ENCODE data around the gene PARVB. TPM values are rescaled to one million over a fixed set of nuclear protein-coding genes. Genes with fewer than 3 reads are reported as not detected.
"Not testable (repeated sequence)": the region's sequence is repeated elsewhere in the genome, so short reads cannot be mapped to it uniquely, and the experiment has no call there.

Gene PARVB
- total RNA-seq, 1 donor from 2014 or later: 53.2 TPM

DNA sequence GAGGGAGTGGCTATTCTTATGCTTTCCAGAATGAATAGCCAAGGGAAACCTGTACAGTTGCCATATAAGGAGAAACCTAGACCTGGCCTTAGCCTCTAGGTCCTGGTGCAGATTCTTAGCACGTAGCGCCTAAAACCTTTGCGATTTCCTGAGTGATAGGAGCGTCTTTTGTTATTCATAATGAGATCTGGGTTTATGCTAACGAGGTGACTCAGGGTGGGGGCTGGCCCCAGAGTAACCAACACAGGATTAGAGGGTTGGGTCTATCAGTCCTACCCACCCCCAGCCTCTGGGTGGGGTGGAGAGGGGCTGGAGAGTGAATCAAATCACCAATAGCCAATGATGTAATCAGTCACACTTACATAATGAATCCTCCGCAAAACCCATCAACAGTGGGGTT lies 83.2 kb downstream of the PARVB start:
- DNase-seq (ENCODE audit: low read depth): no peak

DNA sequence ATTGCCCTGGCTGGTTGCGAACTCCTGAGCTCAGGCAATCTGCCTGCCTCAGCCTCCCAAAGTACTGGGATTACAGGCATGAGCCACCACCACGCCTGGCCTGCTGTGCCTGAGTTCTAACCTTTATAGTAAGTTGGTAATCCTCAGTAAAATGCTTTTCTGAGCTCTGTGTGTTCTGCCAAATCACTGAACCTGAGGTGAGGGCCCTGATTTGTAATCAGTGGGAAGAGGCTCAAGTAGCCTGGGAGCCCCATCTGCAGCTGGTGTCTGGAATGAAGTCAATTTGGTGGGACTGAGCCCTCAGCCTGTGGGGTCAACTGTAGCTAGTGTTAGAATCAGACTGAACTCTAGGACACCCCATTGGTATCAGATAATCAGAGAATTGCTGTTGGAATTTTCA lies 84.0 kb downstream of the PARVB start:
- DNase-seq (ENCODE audit: low read depth): no peak

DNA sequence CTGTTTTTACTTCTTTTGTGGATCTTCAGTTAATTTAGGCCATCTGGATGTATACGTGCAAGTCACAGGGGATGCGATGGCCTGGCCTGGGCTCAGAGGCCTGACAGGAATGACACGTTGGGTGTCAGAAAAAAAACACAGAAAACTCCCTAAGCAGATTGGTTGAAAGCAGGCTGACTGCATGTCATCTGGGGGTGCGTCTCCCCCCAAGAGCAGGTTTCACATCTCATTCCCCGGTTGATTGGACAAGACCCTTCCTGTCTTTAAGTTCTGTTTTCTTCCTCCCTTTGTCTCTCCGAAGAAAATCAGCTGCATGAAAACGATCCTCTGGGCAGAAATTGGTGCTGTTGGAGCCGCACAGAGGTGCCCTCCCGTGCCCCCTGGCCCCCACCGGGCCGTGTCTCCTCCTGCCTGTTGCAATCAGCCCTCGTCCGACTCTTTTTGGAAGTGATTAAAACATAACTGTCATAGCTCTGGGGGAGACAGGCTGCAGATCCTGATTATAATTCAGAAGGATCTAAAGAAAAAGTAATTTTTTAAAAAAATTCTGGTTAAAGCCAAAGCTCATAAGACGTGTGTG lies 84.8 kb downstream of the PARVB start:
- no peak for DNase-seq (ENCODE audit: low read depth)

DNA sequence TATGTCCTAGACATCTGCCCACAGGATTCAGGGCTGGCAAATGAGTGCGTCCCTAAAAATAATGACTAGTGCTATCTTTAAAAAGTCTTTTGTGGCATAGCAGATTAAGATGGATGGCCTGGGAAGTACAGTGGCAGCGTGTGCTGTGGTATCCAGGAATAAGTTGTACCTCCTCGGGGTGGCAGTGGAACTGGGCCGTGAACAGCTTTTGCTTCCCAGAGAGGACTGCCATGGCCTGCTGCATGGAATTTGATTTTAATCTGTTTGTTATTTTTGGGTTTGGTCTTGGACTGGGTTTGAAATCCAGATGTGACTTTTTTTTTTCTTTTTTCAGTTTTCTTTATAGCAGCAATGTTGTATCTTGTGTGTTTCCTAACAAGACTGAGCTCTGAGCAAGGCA lies 85.3 kb downstream of the PARVB start:
- DNase-seq (ENCODE audit: low read depth): peak; percentile 34

DNA sequence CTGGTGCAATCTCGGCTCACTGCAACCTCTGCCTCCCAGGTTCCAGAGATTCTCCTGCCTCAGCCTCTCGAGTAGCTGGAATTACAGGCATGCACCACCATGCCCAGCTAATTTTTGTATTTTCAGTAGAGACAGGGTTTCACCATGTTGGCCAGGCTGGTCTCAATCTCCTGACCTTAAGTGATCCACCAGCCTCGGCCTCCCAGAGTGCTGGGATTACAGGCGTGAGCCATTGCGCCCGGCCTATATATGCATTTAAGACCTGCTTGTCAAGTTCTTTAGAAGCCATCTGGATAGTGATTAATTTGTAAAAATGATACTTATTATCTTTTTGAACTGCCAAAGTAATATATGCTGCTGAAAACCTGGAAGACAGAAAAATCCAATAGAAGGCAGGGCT lies 86.6 kb downstream of the PARVB start:
- DNase-seq (ENCODE audit: low read depth): not testable (repeated sequence)

DNA sequence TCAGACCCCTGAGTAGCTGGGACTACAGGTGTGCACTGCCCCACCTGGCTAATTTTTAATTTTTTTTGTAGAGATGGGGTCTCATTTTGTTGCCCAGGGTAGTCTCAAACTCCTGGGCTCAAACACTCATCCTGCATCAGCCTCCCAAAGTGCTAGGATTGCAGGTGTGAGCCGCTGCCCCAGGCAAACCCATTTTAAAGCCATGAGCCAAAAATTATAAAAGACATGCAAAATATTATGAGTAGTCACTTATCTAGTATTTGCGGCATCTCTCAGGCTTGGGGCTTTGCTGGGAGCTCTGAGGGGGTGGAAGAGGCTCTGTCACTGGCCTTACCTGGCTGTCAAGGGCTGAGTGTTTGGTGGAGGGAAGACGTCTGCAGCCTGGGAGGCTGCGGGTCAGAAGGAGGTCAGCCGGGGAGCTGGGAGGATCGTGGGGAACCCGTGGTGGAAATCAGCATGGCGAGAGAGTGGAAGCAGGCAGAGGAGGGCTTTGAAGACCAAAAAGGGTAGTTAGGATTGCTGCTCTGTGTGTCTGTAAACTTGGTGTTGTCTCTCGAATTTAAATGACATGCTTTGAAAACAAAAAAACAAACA lies 87.6 kb downstream of the PARVB start:
- DNase-seq (ENCODE audit: low read depth): no peak

DNA sequence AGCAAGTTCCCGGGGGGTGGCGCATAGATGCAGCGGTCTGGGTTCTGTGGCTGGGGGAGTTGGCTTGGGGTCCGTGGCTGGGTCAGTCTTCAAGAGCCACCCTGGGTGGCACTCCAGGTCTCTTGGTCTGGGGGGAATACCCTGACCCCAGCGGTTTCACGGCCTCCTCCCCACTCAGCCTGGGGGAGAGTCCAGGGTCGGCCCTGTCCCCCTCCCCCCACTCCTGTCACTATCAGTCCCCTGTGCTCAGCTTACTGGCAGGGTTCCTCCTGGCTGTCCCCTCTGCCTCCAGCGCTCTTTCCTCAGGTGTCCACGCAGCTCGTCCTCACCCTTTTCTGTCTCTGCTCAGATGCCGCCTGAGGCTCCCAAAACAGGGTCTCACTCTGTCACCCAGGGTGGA lies 88.1 kb downstream of the PARVB start:
- no peak for DNase-seq (ENCODE audit: low read depth)

DNA sequence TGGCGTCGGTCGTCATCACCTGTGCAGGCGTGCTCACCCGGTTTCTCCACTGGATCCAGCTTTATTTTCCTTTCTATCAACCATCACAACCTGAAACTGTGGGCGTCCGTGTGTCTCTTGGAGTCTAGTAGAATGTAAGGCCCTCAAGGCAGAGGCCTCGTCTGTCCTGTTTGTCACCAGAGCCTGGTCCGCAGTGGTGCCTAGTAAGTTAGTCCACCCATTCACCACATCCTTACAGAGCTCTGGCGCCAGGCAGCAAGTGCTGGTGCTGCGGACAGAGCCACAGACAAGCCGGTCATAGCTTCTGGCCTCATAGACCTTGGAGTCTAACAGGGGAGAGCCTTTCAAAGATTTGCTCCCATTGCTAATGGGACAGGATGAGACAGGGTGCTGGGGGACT lies 92.2 kb downstream of the PARVB start:
- DNase-seq (ENCODE audit: low read depth): no peak

DNA sequence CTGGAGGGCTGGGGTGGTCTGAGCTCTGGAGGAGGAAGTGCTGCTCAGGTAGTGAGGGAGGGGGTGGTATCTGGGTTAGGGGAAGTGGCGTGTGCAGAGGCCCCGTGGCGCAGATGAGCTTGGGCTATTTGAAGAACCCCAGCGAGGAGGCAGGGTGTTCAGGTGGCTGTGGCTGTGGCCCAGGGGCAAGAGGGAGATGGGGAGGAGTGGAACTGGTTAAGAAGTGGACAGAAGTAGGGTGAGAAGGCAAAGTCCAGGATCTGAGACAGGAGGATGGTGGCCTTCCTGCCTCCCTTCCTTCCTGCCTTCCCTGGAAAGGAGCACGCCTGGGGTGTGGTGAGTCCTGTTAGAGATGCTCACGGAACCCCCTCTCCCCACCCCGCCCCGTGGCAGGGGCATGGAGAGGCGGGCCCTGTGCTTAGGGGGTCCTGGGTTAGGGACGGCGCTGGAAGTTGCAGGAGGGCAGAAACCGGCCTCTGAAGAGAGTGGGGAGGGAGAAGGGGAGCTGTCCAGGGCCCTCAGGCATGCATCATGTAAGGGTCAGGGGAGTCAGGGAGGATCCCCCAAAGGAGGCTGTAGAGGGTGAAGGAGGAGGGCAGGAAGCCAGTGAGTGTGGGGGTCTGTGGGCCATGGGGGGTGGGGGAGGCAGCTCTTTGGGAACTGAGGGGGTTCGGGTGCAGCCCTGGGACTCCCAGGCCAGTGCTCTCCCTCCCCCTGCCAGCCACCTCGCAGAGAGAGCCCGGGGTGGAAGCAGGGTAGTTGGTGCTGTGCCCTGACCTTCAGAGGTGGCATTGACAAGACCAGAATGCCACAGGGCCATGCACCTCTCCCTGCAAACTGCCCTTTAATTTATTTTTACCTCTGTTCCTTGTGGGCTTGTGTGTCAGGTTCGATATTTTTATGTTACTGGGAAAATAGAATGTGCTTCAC lies 92.9 kb downstream of the PARVB start:
- DNase-seq (ENCODE audit: low read depth): no peak

DNA sequence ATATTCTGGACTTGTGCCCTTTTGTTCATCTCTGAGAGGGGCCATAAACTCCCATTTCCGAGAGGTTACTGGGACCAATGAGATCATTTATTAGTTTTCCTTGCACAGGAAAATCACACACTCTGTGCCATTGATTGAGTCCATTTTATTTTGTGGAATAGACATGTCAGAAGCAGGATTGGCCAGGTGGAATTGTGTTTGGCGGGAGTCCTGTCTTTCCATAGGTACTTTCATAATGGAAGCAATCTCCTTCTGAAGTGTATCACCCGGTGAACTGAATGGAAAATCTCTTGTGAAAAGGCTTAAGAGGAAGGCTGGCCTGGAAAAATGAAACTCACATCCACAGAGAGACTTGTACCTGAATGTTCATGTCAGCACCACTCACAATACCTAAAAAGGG lies 93.6 kb downstream of the PARVB start:
- DNase-seq (ENCODE audit: low read depth): no peak

DNA sequence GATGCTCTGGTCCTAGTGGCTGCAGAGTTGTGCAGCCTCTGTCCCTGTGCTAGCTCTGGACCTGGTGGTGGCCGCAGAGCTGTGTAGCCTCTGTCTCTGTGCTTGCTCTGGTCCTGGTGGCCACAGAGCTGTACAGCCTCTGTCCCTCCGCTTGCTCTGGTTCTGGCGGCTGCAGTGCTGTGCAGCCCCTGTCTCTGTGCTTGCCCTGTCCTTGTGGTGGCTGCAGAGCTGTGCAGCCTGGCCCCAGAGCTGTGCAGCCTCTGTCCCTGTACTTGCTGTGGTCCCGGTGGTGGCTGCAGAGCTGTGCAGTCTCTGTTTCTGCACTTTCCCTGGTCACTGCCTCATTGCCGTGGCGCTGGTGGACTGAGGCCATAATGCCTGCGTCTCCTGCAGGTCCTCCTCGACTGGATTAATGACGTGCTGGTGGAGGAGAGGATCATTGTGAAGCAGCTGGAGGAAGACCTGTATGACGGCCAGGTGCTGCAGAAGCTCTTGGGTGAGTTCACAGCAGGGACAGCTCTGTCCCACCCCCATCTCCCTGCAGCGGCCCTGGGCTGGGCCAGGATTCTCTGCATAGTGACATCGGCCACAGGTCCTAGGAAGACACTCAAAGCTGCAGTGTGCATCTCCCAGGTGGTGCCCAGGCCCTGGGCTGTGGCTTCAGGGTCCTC lies 94.7 kb downstream of the PARVB start:
- no peak for DNase-seq (ENCODE audit: low read depth)

DNA sequence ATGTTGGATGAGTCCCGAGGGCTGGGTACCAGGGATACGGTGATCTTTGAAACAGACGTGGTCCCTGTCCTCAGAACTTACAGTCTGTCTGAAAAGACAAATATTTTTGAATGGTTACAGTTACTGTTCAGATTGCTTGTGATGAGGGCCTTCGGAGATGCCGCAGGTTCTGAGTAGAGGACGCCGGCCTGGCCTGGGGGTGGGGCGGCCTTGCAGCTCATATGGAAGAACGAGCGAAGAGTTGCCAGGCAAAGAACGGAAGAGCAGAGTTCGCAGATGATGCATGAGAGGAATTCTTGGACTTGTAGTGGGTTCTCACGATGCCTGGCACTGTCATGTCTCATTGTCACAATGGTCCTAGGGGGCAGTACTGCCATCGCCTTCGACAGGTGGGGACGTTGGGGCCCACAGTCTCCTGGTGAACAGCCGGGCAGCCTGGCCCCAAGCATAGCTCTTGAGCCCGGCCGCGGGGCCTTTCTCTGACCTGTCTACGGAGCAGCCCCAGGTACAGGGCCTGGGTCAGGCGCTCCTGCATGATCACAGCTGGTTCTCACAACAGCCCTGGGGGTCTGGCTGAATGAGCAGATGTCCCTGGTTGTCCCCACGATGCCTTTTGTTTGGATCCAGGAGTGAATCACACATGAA lies 95.7 kb downstream of the PARVB start:
- no peak for DNase-seq (ENCODE audit: low read depth)

DNA sequence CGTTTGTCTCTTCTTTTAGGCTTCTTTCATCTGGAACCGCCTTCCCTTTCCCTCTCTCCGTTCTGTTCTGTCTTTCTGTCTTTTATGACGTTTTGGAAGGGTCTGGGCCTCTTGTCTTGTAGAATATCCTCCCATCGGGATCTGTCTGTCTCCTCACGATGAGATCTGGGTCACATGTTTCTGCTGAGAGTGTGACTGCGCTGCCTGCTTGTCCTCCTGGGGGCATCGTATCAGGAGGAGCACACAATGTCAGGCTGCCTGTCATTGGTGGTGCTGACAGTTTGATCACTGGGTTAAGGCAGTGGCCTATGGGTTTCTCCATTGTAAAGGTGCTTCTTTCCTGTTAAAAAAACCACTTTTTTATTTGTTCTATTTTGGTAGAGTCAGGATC lies 96.2 kb downstream of the PARVB start:
- no peak for DNase-seq (ENCODE audit: low read depth)

DNA sequence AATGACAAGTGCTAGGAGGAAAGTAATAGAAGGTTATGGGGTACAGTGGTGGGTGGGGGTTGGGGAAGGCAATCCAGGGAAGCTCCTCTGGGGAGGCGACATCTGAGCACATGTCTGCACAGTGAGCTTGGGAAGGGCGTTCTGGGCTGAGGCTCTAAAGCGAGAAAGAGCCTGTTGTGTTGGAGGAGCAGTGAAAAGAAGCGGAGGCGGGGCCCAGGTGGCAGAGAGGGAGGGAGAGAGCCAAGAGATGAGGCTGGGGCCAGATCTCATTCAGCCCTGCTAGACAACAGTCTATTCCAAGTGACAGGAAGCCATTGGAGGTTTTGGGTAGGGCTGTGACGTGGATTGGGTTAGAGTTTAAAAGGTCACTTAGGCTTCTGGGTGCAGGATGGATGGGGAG lies 101.3 kb downstream of the PARVB start:
- DNase-seq (ENCODE audit: low read depth): no peak

DNA sequence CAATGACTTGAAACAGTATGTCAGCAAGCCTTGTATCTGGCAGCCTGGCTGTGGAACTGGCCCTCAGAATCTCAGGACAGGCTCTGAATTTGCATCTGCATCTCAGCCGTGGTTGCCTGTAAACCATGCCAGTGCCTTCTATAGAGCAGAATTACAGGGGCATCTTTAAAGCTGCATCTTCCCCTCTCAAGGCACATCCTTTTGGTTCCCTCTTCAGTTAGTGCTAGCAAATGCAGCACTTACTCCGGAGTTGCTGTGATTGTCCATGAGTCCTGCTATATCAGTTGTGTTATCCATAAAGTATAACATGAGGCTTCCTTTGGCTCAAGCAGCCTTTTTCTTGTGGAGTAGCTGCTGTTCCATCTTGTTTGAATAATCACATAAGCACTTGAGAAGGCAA lies 102.7 kb downstream of the PARVB start:
- DNase-seq (ENCODE audit: low read depth): no peak

DNA sequence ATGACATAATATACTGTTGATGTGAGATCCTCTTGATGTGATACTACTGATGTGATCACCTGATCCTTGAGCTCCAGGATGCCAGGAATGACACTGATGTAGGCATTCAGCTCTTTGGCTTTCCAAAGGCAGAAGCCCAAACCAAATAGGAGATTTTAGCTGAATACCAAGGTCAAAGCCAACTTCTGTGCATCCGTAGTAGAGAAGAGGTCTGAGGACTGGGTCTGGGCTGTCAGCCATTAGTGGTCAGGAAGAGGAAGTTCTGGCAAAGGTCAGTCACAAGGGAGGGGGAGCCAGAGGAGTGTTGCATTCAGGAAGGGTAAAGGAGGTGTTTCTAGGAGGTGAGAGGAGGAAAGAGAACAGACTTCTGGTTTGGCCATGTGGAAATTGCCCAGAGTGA lies 103.3 kb downstream of the PARVB start:
- DNase-seq (ENCODE audit: low read depth): no peak

DNA sequence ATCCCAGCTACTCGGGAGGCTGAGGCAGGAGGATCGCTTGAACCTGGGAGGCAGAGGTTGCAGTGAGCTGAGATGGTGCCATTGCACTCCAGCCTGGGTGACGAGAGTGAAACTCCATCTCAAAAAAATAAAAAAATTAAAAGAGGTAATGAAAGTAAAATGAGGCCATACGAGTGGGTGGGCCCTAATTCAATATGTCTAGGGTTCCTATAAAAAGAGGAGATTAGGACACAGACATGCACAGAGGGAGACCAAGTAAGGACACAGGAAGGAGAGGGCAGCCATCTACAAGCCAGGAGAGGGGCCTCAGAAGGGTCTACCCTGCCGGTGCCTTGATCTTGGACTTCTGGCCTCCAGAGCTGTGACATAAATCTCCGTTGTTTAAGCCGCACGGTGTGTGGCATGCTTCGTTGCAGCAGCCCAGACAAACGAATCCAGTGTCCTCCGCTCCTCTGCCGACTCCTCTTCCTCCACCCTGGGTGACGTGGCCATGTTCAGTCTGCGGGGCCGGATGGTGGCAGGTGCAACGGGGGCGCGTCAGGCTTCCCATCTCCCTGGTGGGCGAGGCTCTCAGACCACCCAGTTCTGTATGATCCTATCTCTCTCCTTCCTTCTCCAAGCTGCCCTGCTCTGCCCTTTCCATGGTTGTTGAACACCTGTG lies 105.0 kb downstream of the PARVB start:
- DNase-seq (ENCODE audit: low read depth): no peak

DNA sequence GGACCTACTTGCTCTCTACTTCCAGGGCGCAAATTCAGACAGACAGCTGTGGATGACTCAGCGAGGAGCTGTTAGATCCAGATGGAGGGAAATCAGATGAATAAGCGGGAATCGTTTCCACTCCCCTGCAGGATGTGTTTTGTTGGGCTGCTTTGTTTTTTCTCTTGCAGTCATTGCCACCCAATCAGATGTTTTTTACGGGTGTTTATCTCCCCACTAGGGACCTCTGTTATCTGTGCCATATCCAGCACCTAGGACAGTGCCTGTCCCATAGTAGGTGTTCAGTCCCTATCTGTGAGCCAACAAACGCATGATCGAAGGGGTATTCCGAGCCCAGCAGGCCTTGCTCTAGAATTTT lies 105.5 kb downstream of the PARVB start:
- DNase-seq (ENCODE audit: low read depth): peak; percentile 55

DNA sequence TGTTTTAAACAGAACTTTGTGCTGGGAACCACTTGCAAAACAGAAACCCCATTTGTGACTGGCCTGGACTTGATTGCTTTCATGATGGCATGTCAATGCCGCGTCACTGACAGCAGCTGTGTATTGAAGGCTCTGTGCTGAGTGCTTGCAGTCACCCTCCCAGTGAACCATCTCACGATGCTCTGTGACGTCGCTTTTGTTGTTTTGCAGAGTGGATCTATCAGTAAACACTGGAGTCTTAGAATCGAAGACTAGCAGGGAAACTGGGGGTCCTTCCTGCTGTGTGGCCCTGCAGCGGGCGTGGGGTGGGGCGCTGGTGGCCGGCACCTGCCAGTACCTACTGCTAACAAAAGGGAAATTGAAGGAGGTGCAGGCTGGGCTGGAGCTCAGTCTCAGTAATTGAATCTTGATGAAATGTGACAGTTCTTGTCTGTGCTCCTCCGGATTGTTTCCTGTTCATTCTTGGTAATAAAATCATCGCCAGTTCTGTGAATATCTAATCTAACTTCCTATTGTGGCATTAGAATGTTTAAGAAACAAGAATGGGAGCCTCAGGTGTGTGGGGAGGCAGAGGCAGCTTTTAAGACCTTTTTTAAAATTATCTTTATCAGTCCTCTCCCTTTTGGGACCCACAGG lies 106.1 kb downstream of the PARVB start:
- peak; percentile 17 for DNase-seq (ENCODE audit: low read depth)

DNA sequence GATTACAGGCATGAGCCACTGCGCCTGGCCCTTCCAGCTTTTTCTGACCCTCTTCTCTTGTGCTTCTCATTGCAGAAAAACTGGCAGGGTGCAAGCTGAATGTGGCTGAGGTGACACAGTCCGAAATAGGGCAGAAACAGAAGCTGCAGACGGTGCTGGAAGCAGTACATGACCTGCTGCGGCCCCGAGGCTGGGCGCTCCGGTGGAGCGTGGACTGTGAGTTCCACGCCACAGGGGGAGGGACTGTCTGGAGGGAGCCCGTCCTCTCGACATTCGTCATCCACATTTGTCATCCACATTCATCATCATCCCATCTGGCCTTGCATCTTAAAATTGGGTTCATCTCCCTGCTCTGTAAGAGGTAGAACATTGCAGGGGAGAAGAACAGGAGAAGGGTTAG lies 107.3 kb downstream of the PARVB start:
- no peak for DNase-seq (ENCODE audit: low read depth)
